ENCODE measurements around the gene HNRNPL.
A peak's percentile ranks its signal among the peaks of the same experiment; 100 is the strongest.
"Not testable (repeated sequence)": the region's sequence is repeated elsewhere in the genome, so short reads cannot be mapped to it uniquely, and the experiment has no call there.

Gene HNRNPL

DNA sequence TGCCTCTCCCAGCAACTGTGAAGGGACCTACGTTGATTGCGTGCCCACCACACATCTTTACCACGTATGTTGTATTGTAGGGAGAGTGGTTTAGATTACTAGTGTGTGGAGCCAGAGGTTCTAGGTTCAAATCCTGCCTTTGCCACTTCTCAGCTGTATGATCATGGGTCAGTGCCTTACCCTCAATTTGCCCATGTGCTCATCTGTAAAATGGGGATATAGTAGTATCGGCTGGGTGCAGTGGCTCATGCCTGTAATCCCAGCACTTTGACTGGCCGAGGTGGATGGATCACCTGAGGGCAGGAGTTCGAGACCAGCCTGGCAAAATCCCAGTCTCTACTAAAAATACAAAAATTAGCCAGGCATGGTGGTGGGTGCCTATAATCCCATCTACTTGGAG is 36.5 kb downstream of the HNRNPL start:
- no peaks in the 10 kb centered on the region for H3K9me3 Mint-ChIP-seq
- no peak overlapping the region for H3K27ac Mint-ChIP-seq

DNA sequence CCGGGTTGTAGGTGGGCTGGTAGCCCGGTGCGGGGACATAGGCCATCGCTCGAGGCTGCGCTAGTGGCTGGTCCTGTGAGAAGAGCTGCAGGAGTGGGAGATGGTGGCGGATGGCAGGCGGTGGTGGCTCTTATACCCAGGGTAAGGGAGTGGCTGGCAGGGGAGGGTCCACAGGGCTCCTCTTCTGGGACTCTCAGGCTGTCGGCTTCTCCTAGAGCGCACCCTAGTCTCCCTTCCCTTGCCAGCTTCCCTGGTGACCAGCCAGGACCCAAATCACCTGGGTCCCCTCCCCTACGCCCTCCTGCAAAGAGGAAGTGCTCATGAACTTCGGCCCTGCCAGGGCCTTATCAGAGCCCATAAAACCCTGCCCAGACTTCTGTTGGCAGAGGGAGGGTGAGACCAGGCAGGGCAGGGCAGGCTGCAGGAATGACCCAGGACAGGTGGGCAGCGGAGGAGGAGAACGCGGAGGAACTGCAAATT is 36.9 kb downstream of the HNRNPL start, which contains the start of gene LGALS4:
LGALS4 (minus strand) TSS at position 105 of the 480 bp plus-strand sequence; CDS start at position 46, 59 bp downstream.
- Mint-ChIP-seq H3K4me3 (no peak within 1 kb of the TSS), H3K27me3 (no peaks in the 10 kb centered on the region), H3K4me1 (ENCODE audit: low read depth) (no peaks in the 10 kb centered on the region), H3K9me3 (no peaks in the 10 kb centered on the region), H3K27ac (peak within 1 kb of the TSS; percentile 27), H3K36me3 (ENCODE audit: low read depth) (peaks cover 28% of the 10 kb centered on the region)
- no peak for DNase-seq

More for the DNA sequence above, 36.5 kb downstream of the HNRNPL start:
- Mint-ChIP-seq H3K36me3 (ENCODE audit: low read depth) (peaks cover 30% of the 10 kb centered on the region), H3K4me1 (ENCODE audit: low read depth) (no peaks in the 10 kb centered on the region), H3K27me3 (no peaks in the 10 kb centered on the region), H3K4me3 (no peak overlapping the region)
- DNase-seq, result no peak

GRCh38 chr19:38812009-38812840 is 37.6 kb downstream of the HNRNPL start:
- H3K4me3 Mint-ChIP-seq, result no peak overlapping the region
- peak overlapping the region; percentile 27 for H3K27ac Mint-ChIP-seq
- H3K36me3 Mint-ChIP-seq (ENCODE audit: low read depth), result peaks cover 24% of the 10 kb centered on the region
- H3K9me3 Mint-ChIP-seq, result no peaks in the 10 kb centered on the region
- H3K4me1 Mint-ChIP-seq (ENCODE audit: low read depth), result no peaks in the 10 kb centered on the region
- no peak for DNase-seq
- no peaks in the 10 kb centered on the region for H3K27me3 Mint-ChIP-seq

DNA sequence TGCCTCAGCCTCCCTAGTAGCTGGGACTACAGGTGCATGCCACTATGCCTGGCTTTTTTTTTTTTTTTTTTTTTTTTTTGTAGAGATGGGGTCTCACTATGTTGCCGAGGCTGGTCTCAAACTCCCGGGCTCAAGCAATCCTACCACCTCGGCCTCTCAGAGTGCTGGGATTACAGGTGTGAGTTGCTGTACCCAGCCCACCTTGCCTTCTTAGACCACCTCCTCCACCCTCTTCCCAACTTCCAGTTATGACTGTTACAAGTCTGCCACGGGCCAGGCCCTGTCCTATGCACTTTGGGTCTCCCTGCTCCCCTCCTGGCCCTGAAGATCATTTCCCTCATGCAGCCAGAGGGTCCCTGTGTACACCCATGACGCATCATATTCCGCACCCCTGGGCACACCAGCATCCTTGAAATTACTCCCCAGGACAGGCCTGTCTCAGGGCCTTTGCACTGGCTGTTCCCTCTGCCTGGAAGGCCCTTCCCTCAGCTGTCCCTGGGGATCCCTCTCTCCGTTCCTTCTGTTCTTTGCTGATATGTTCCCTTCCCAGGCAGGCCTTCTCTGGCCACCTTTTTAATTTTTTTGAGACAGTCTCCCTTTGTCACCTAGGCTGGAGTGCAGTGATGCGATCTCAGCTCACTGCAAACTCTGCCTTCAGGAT is 40.1 kb downstream of the HNRNPL start:
- Mint-ChIP-seq H3K27me3 (no peaks in the 10 kb centered on the region), H3K4me1 (ENCODE audit: low read depth) (peaks cover 5% of the 10 kb centered on the region), H3K9me3 (no peaks in the 10 kb centered on the region), H3K27ac (no peak overlapping the region), H3K4me3 (no peak overlapping the region), H3K36me3 (ENCODE audit: low read depth) (peaks cover 1% of the 10 kb centered on the region)
- no peak for DNase-seq

- no peaks in the 10 kb centered on the region for H3K27me3 Mint-ChIP-seq
These were observed 41.0 kb downstream of the HNRNPL start for GRCh38 chr19:38808741-38809140.

DNA sequence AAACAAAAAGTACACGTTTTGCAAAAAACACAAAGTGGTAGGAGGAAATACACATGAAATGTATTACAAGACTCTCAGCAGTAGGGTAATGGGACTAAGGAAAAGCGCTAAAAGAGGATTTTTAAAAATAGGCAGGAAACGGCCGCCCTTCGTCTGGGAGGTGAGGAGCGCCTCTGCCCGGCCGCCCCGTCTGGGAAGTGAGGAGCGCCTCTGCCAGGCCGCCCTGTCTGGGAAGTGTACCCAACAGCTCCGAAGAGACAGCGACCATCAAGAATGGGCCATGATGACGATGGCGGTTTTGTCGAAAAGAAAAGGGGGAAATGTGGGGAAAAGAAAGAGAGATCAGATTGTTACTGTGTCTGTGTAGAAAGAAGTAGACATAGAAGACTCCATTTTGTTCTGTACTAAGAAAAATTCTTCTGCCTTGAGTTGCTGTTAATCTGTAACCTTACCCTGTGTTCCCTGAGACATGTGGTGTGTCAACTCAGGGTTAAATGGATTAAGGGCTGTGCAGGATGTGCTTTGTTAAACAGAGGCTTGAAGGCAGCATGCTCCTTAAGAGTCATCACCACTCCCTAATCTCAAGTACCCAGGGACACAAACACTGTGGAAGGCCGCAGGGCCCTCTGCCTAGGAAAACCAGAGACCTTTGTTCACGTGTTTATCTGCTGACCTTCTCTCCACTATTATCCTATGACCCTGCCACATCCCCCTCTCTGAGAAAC is 42.2 kb downstream of the HNRNPL start:
- not testable (repeated sequence) for H3K27ac Mint-ChIP-seq, H3K27me3 Mint-ChIP-seq

More at GRCh38 chr19:38808741-38809140, 41.0 kb downstream of the HNRNPL start:
- no peak for DNase-seq
- Mint-ChIP-seq H3K4me3 (no peak overlapping the region), H3K4me1 (ENCODE audit: low read depth) (peaks cover 5% of the 10 kb centered on the region), H3K27ac (no peak overlapping the region), H3K9me3 (no peaks in the 10 kb centered on the region), H3K36me3 (ENCODE audit: low read depth) (no peaks in the 10 kb centered on the region)

GRCh38 chr19:38806371-38806770 is 43.4 kb downstream of the HNRNPL start:
- Mint-ChIP-seq H3K27me3 (no peaks in the 10 kb centered on the region), H3K9me3 (no peaks in the 10 kb centered on the region), H3K27ac (no peak overlapping the region), H3K4me3 (no peak overlapping the region), H3K36me3 (ENCODE audit: low read depth) (no peaks in the 10 kb centered on the region), H3K4me1 (ENCODE audit: low read depth) (peaks cover 5% of the 10 kb centered on the region)
- no peak for DNase-seq

More for the DNA sequence above, 42.2 kb downstream of the HNRNPL start:
- not testable (repeated sequence) for DNase-seq; H3K9me3 Mint-ChIP-seq; H3K36me3 Mint-ChIP-seq (ENCODE audit: low read depth); H3K4me1 Mint-ChIP-seq (ENCODE audit: low read depth); H3K4me3 Mint-ChIP-seq

GRCh38 chr19:38805180-38805579 is 44.6 kb downstream of the HNRNPL start:
- Mint-ChIP-seq H3K27me3 (no peaks in the 10 kb centered on the region), H3K4me3 (no peak overlapping the region), H3K36me3 (ENCODE audit: low read depth) (no peaks in the 10 kb centered on the region), H3K4me1 (ENCODE audit: low read depth) (peaks cover 5% of the 10 kb centered on the region), H3K9me3 (no peaks in the 10 kb centered on the region), H3K27ac (peak overlapping the region; percentile 34)
- no peak for DNase-seq

GRCh38 chr19:38803543-38803942 is 46.2 kb downstream of the HNRNPL start:
- Mint-ChIP-seq H3K4me1 (ENCODE audit: low read depth) (peaks cover 8% of the 10 kb centered on the region), H3K36me3 (ENCODE audit: low read depth) (no peaks in the 10 kb centered on the region), H3K9me3 (no peaks in the 10 kb centered on the region), H3K27me3 (no peaks in the 10 kb centered on the region), H3K27ac (no peak overlapping the region), H3K4me3 (no peak overlapping the region)
- no peak for DNase-seq

DNA sequence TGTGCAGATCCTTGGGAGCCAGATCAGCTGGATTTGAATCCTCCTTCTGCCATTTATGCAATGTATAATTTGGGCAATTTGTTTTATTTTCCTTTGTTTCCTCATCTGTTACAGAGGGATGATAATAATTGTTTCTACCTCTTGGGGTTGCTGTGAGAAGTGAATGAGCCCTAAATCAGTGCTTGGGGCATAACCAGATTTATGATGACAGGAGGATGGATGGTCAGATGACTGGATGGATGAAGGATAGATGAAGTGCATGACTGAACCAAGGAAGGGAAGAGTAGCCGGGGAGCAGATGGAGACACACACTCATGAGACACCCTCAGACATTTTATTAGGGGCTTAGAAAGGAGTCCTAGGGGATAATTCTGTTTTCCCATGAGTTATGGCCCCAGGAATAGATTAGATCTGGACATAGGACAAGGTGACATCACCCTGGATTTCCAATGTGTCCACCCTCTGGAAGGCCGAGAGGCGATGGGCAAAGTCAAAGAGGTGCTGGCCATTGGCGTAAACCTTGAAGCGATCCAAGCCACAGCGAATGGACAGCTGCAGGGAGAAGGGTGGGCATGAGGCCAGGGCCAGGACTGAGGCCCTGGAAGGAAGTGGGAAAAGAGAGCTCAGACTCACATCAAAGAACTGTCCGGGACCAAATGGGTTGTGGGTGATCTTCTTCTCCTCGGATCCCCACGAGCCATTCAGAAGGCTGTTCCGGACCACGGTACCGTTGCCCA is 48.3 kb downstream of the HNRNPL start:
- H3K4me1 Mint-ChIP-seq (ENCODE audit: low read depth), result peaks cover 8% of the 10 kb centered on the region
- no peak overlapping the region for H3K4me3 Mint-ChIP-seq
- DNase-seq, result no peak
- no peaks in the 10 kb centered on the region for H3K9me3 Mint-ChIP-seq
- no peaks in the 10 kb centered on the region for H3K27me3 Mint-ChIP-seq
- no peaks in the 10 kb centered on the region for H3K36me3 Mint-ChIP-seq (ENCODE audit: low read depth)
- H3K27ac Mint-ChIP-seq, result no peak overlapping the region

- Mint-ChIP-seq H3K9me3 (no peaks in the 10 kb centered on the region), H3K4me1 (ENCODE audit: low read depth) (peaks cover 8% of the 10 kb centered on the region), H3K27ac (no peak overlapping the region), H3K27me3 (no peaks in the 10 kb centered on the region), H3K4me3 (no peak overlapping the region), H3K36me3 (ENCODE audit: low read depth) (no peaks in the 10 kb centered on the region)
- DNase-seq, result no peak
These were observed 49.0 kb downstream of the HNRNPL start for GRCh38 chr19:38800577-38801347.

GRCh38 chr19:38799104-38799503 is 50.7 kb downstream of the HNRNPL start:
- DNase-seq, result no peak
- no peak overlapping the region for H3K27ac Mint-ChIP-seq
- no peaks in the 10 kb centered on the region for H3K36me3 Mint-ChIP-seq (ENCODE audit: low read depth)
- no peaks in the 10 kb centered on the region for H3K9me3 Mint-ChIP-seq
- peaks cover 2% of the 10 kb centered on the region for H3K4me1 Mint-ChIP-seq (ENCODE audit: low read depth)
- H3K4me3 Mint-ChIP-seq, result no peak overlapping the region
- no peaks in the 10 kb centered on the region for H3K27me3 Mint-ChIP-seq

GRCh38 chr19:38797781-38798180 is 52.0 kb downstream of the HNRNPL start:
- not testable (repeated sequence) for H3K9me3 Mint-ChIP-seq; H3K27ac Mint-ChIP-seq; H3K36me3 Mint-ChIP-seq (ENCODE audit: low read depth); H3K4me1 Mint-ChIP-seq (ENCODE audit: low read depth); DNase-seq; H3K27me3 Mint-ChIP-seq; H3K4me3 Mint-ChIP-seq

All from activated T-cell treated with anti-CD3 and anti-CD28 coated beads, Interleukin-2, amount 50 U/mL, for 24 hours (primary cell).